HG03196 (cell line): ENCODE measurements around the gene PACC1.
A peak's percentile ranks its signal among the peaks of the same experiment; 100 is the strongest.

Experiments used
- ATAC-seq: cut with Tn5 transposase; IDR thresholded peaks from one replicate; pipeline ENCODE4 v1.9.1; 2021; ENCODE audit not compliant: unreplicated experiment

The PACC1 gene

DNA sequence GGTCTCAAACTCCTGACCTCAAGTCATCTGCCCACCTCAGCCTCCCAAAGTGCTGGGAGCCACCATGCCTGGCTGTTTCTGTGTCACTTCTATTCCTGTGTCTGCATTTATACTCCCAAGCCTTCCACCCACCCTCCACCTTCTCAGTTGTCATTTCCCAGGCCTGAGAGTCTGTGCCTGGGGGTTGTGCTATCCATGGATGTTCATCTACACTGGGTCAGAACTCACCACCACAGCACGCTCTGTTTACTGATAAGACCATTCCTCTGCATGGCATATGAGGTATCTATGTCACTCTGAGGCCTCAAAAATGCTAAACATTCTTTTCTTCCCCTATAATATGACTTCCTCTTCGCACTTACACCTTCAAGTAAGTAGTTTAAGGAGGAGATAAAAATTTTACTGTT, 24.1 kb upstream of the PACC1 start:
- no peak for ATAC-seq

GRCh38 chr1:212437179-212437798, 22.6 kb upstream of the PACC1 start:
- no peak for ATAC-seq

DNA sequence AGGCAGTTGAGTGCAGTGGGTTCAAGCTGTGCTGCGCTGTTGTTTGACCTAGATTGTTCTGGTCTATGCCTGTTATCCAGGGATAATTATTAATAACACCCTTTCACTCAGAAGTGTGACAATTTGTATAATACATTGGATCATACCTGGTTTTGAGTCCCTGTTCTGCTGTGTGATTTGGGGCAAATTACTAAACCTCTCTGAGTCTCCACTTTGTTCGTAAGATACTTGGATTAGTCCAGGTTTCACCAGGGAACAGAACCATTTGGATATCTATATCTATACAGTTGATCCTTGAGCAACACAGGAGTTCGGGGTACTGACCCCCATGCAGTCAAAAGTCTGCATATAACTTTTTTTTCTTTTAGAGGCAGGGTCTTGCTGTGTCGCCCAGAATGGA, 20.3 kb upstream of the PACC1 start:
- no peak for ATAC-seq

GRCh38 chr1:212433577-212434462, 19.1 kb upstream of the PACC1 start:
- no peak for ATAC-seq

GRCh38 chr1:212432661-212433576, 18.2 kb upstream of the PACC1 start, which contains the start of gene NENF:
Gene NENF (plus strand): TSS chr1:212432920. CDS start chr1:212432944, 24 bp downstream.
- peak; percentile 97 for ATAC-seq

DNA sequence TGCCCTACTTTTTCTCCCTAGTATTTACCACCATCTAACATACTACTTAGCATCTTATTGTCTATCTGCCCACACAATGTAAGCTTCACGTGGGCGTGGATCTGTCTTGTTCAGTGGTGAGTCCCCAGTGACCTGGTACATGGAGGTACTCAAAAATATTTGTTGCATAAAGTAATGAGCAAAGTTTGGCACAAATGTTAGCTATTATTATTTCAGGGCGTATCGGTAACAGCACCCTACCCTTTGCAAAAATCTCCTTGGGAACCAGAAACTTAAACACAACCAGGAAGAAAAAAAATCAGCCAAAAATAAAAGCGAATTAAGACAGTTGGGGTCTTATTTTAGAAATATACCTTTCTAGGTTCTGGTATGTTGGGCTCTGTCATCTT, 17.6 kb upstream of the PACC1 start:
- no peak for ATAC-seq

DNA sequence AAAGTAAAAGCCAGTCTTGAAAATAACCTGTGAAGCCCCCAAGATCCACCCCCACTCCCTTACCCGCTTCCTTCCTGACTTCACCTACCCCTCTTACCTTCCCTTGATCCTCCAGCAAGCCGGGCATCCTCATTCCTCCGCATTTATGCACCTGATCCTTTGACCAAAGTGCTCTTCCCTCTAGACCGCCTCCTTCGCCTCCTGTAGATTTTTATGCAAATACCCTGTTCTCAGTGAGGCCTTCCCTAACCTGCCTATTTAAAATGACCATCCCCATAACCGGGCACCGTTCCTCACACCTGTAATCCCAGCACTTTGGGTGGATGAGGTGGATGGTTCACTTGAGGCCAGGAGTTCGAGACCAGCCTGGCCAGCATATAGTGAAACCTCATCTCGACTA, 17.0 kb upstream of the PACC1 start:
- no peak for ATAC-seq

DNA sequence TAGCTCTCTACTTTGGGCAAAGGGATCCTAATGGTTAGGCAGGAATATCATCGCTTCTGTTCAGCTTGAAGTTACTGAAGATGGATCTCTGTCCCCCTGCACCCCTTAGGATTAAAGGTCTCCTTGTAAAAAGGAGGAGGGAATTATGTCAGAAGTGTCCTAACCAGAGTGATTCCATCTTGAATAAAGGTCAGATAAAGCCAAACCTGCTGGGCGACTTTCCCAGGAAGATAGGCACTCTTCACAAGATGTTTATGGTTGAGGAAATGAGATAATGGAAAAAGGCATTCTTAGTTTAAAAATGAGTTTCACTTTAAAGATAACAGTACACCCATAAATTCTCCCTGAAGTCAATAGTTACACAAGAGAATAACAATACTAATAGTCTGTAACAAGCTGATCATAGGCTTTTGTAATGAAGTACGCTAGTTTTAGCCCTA, 16.3 kb upstream of the PACC1 start:
- no peak for ATAC-seq

- no peak for ATAC-seq
Observed at GRCh38 chr1:212430416-212430815, 15.7 kb upstream of the PACC1 start.

DNA sequence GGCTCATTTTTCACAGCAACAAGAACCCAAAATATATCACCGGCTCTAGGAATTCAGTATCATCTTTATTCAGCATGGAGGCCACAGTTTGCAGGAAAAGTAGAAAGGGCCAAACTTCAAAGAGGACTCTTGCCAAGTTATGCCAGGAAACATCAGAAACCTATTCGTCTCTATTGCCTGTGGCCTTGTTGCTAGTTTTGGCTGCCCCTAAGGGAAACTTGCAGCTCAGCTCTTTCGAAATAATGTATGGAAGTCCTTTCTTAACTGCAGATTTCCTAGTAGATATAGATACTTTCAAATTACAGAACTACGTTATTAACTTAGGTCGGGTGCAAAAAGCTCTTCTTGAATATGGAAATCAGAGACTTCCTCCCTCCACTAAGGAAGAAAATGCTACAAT, 13.8 kb upstream of the PACC1 start:
- no peak for ATAC-seq

- no peak for ATAC-seq
Observed at GRCh38 chr1:212423879-212424278, 9.2 kb upstream of the PACC1 start.

DNA sequence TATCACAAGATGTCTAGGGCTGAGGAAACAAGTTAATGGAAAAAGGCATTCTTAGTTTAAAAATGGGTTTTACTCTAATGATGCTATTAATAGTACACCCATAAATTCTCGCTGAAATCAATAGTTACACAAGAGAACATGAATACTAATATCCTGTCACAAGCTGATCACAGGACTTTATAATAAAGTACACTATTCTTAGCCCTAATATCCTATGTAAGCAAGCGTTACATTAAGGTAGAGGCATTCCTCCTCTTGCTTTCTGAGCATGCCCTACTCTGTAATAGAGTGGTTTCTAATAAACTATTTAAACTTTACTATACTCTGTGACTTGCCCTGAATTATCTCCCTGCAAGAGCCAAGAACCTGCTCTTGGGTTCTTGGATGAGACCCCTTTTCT, 6.5 kb upstream of the PACC1 start:
- no peak for ATAC-seq

DNA sequence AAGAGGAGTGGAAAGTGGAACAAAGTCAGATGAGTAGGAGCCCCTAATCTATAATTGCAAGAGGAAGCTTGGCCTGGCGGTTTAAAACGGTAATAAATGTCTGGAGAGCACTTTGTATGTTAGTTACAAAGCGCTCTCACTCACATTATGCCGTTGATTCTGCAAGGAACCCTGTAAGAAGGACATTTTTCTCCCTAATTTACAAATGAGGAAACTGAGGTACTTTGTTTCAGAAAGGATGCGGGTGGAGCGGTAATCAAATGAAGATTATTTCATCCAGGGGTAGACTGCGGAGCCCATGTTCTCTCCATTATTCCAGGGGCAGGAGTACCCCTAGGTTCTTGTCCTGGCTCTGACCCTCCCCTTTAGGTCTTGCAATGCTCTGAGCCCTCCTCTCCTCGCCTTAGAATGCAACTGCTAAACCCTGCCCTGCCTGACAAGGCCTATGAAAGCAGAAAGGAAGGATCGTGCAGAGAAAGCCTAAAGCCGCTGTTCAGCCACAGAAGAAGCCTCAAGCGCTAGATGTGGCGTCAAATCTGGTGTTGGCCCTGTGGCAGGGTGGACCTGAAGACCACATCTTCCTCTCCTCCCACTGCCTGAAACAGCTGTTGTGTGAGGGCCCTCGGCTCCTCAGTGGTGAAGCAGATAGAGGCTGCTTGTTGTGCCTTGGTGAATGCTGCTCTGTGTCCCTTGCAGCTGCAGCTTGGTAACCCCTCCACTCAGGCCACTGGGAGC, 588 bp upstream of the PACC1 start:
- ATAC-seq: no peak

GRCh38 chr1:212413902-212414327, 771 bp downstream of the PACC1 start:
- ATAC-seq: peak; percentile 15

DNA sequence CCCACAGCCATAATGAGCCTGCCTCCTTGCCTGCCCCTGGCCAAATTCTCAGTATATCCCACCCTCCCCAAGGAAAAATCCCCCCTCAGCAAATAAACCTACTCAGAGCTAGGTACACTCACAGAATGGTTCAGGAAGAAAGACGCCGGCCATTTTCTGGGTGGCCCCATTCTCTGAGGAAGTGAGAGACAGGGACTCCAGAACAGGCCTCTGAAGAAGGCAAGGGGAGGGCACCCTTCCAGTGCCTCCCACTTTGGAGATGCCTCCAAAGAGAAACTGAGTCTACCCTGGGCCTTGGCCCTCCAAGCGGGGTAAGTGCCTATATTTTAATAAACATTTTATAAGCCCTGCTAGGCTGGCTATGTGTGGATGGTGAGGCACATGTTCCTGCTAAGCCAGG, 2.3 kb downstream of the PACC1 start:
- ATAC-seq: no peak

- no peak for ATAC-seq
Observed at GRCh38 chr1:212410231-212410820, 4.4 kb downstream of the PACC1 start.

DNA sequence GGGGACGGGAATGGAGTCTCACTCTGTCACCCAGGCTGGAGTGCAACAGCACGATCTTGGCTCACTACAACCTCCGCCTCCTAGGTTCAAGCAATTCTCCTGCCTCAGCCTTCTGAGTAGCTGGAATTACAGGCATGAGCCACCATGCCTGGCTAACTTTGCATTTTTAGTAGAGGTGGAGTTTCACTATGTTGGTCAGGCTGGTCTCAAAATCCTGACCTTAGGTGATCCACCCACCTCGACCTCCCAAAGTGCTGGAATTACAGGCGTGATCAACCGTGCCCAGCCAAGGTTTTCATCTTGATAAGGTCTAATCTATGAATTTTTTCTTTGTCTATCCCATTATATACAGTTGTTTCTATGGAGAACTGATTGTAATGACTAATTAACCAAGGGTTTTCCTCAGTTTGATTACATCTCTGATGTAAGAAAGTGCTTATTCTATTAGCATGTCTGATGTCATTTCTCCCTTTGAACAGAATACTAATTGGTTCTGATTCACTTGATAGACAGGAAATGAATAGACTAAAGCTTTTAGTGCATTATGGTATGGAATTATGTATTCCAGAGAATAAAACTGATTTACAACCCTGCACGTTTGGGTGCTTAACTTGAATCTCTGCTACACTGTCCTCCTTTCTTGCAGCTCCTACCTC, 11.9 kb downstream of the PACC1 start:
- ATAC-seq: no peak

- no peak for ATAC-seq
Observed at GRCh38 chr1:212401838-212402582, 12.7 kb downstream of the PACC1 start.

- no peak for ATAC-seq
Observed at GRCh38 chr1:212401042-212401441, 13.6 kb downstream of the PACC1 start.
